Measurements from ENCODE around the gene TMEM51.
A peak's percentile ranks its signal among the peaks of the same experiment; 100 is the strongest.
"Not testable (repeated sequence)": the region's sequence is repeated elsewhere in the genome, so short reads cannot be mapped to it uniquely, and the experiment has no call there.

TMEM51 gene

GRCh38 chr1:15128077-15128476 lies 25.5 kb upstream of the TMEM51 start:
- DNase-seq: no peak

GRCh38 chr1:15128520-15129313 lies 24.8 kb upstream of the TMEM51 start:
- peak; percentile 59 for DNase-seq

GRCh38 chr1:15129944-15130343 lies 23.6 kb upstream of the TMEM51 start:
- DNase-seq: no peak

- no peak for DNase-seq
Measured at GRCh38 chr1:15130607-15131006, 22.9 kb upstream of the TMEM51 start.

GRCh38 chr1:15132965-15133364 lies 20.6 kb upstream of the TMEM51 start:
- DNase-seq: no peak

GRCh38 chr1:15134285-15134684 lies 19.3 kb upstream of the TMEM51 start:
- DNase-seq: no peak

- DNase-seq: not testable (repeated sequence)
Measured at GRCh38 chr1:15135604-15136003, 17.9 kb upstream of the TMEM51 start.

- no peak for DNase-seq
Measured at GRCh38 chr1:15137809-15138208, 15.7 kb upstream of the TMEM51 start.

GRCh38 chr1:15139654-15140350 lies 13.7 kb upstream of the TMEM51 start:
- DNase-seq: no peak

GRCh38 chr1:15141935-15142539 lies 11.5 kb upstream of the TMEM51 start:
- DNase-seq: no peak

GRCh38 chr1:15145327-15145726 lies 8.2 kb upstream of the TMEM51 start:
- DNase-seq: no peak

- DNase-seq: no peak
Measured at GRCh38 chr1:15146142-15146680, 7.3 kb upstream of the TMEM51 start.

GRCh38 chr1:15146971-15147376 lies 6.6 kb upstream of the TMEM51 start:
- no peak for DNase-seq

GRCh38 chr1:15148004-15148403 lies 5.5 kb upstream of the TMEM51 start:
- no peak for DNase-seq

GRCh38 chr1:15148475-15148874 lies 5.1 kb upstream of the TMEM51 start:
- DNase-seq: no peak

GRCh38 chr1:15148941-15149340 lies 4.6 kb upstream of the TMEM51 start:
- no peak for DNase-seq

- no peak for DNase-seq
Measured at GRCh38 chr1:15150376-15150775, 3.2 kb upstream of the TMEM51 start.

- no peak for DNase-seq
Measured at GRCh38 chr1:15151377-15151806, 2.2 kb upstream of the TMEM51 start.

- DNase-seq: no peak
Measured at GRCh38 chr1:15151871-15152270, 1.7 kb upstream of the TMEM51 start.

- no peak for DNase-seq
Measured at GRCh38 chr1:15152318-15153183, 996 bp upstream of the TMEM51 start.

GRCh38 chr1:15153842-15154479 lies 414 bp downstream of the TMEM51 start:
- DNase-seq: no peak

GRCh38 chr1:15154480-15155036 lies 1.0 kb downstream of the TMEM51 start:
- DNase-seq: no peak
